ENCODE results near the gene CEP112.

CEP112 gene

DNA sequence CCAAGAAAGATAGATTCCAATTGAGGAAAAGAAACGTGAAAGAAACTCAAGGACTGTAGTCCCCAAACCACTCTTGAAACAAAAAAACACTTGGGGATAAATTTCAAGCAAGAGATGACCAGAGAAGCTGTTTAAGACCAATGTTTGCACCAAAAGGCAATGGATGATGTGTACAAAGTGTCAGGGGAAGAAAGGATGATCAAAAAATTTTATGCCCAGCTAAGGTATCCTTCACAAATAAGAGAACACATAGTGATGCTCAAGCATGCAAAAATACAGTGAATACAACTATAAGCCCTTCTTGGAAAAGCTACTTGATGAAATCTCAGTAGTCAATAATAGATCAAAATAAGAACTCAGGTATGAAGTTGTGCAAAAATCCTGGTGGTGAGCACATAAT lies 281.1 kb downstream of the CEP112 start:
- TF ChIP-seq, protein P1, sequence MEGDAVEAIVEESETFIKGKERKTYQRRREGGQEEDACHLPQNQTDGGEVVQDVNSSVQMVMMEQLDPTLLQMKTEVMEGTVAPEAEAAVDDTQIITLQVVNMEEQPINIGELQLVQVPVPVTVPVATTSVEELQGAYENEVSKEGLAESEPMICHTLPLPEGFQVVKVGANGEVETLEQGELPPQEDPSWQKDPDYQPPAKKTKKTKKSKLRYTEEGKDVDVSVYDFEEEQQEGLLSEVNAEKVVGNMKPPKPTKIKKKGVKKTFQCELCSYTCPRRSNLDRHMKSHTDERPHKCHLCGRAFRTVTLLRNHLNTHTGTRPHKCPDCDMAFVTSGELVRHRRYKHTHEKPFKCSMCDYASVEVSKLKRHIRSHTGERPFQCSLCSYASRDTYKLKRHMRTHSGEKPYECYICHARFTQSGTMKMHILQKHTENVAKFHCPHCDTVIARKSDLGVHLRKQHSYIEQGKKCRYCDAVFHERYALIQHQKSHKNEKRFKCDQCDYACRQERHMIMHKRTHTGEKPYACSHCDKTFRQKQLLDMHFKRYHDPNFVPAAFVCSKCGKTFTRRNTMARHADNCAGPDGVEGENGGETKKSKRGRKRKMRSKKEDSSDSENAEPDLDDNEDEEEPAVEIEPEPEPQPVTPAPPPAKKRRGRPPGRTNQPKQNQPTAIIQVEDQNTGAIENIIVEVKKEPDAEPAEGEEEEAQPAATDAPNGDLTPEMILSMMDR (IDR thresholded peaks at IDR 0.05; ENCODE audit: control insufficient read depth, extremely low read depth, insufficient read depth), result no peak

GRCh38 chr17:65902831-65903522 lies 289.0 kb downstream of the CEP112 start:
- H3K4me3 ChIP-seq (ENCODE audit: low read depth, low read length), result no peak overlapping the region
- no peak for DNase-seq (ENCODE audit: low read depth)
- TF ChIP-seq, protein P1 (IDR thresholded peaks at IDR 0.05; ENCODE audit: control insufficient read depth, extremely low read depth, insufficient read depth), result no peak

More for the DNA sequence above, 281.1 kb downstream of the CEP112 start:
- H3K4me3 ChIP-seq (ENCODE audit: low read depth, low read length), result no peak overlapping the region
- no peak for DNase-seq (ENCODE audit: low read depth)

GRCh38 chr17:65902155-65902554 lies 289.8 kb downstream of the CEP112 start:
- TF ChIP-seq, protein P1 (IDR thresholded peaks at IDR 0.05; ENCODE audit: control insufficient read depth, extremely low read depth, insufficient read depth), result no peak
- DNase-seq (ENCODE audit: low read depth), result no peak
- H3K4me3 ChIP-seq (ENCODE audit: low read depth, low read length), result no peak overlapping the region

DNA sequence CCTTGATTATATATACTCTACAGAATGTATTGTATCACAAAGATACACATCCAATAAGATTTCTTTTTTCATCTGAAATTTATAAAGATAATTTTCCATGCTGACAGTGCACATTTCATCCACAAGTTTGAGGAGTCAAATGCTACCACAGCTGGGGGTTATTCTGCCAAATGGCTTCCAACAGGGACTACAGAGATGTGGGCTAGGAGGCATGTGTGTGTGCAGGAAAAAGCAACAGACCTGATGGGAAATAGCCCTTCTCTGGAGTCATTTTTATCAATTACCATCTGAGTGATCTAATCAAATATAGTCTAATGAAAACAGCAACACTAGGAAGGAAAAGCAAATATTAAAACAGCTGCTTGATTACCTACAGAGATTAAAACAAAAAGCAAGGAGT lies 290.5 kb downstream of the CEP112 start:
- peak; percentile 6 for DNase-seq (ENCODE audit: low read depth)
- TF ChIP-seq, protein P1 (IDR thresholded peaks at IDR 0.05; ENCODE audit: control insufficient read depth, extremely low read depth, insufficient read depth), result no peak
- H3K4me3 ChIP-seq (ENCODE audit: low read depth, low read length), result no peak overlapping the region

DNA sequence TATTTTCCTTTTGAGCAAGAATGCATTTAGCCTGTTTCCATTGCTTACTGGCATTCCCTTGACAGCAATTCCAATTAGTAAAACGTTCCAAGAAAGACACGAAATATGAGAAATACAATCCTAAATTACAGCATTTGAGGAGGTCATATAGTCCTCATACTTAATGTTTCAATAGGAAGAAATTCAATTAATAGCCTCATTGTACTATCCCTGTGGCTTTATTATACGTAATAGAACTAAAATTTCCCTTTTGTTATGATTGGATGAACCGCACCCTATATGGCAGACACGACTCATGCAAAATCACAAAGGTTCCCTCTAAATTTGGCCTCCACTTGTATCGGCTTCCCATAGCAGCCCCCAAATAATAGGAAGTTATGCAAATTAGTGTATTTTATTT lies 291.7 kb downstream of the CEP112 start:
- no peak for DNase-seq (ENCODE audit: low read depth)
- H3K4me3 ChIP-seq (ENCODE audit: low read depth, low read length), result no peak overlapping the region
- TF ChIP-seq, protein P1 (IDR thresholded peaks at IDR 0.05; ENCODE audit: control insufficient read depth, extremely low read depth, insufficient read depth), result no peak

DNA sequence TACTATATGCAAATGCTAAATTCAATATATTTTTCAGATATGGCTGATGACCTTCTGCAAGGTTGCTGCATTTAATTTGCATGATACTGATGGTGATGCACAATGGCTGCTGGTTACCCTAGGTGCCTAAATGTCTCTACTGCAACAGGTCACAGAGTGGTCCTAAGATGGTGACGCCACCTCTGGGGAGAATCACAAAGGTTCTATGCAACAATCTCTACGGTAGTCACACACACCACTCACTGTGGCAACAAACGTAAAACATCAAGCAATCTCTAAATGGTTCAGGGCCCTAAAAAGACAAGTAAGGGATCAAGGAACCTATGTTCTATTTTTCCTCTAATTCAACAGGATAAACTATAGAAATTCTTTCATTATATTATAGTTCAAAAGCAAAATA lies 293.3 kb downstream of the CEP112 start:
- H3K4me3 ChIP-seq (ENCODE audit: low read depth, low read length), result no peak overlapping the region
- TF ChIP-seq, protein P1 (IDR thresholded peaks at IDR 0.05; ENCODE audit: control insufficient read depth, extremely low read depth, insufficient read depth), result no peak
- no peak for DNase-seq (ENCODE audit: low read depth)

DNA sequence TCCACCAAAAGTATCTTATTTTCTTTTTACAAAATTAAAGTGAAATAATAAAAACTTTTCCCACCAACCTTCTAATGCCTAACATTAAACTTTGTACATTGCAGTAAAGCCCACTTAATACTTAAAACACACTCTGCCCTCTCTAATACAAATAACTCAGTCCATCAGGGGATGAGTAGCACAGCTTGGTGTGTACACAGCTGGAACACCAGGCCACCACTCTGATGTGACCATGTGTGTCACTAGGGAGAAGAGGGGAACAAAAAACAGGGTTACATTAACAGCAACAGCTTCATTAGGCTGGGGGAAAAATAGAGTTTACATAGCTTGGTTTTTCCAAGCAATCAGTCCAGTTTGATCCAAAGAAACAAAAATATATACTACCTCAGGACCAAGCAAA lies 295.0 kb downstream of the CEP112 start:
- TF ChIP-seq, protein P1 (IDR thresholded peaks at IDR 0.05; ENCODE audit: control insufficient read depth, extremely low read depth, insufficient read depth), result no peak
- H3K4me3 ChIP-seq (ENCODE audit: low read depth, low read length), result no peak overlapping the region
- DNase-seq (ENCODE audit: low read depth), result no peak
